K562 (cell line): Measurements from ENCODE around the gene NR3C1. TPM values are rescaled to one million over a fixed set of nuclear protein-coding genes. Genes with fewer than 3 reads are reported as not detected.
A peak's percentile ranks its signal among the peaks of the same experiment; 100 is the strongest.

Source experiments
- ATAC-seq: fragments of 200-7000 bp; cut with Tn5 transposase; 3 replicates; pipeline ENCODE4 v1.9.1; 2020; ENCODE audit warnings: moderate library complexity
- BruUV-seq: library from RNA; stranded (reverse); fragments of 400-500 nt; replicated peaks from 2 replicates; lab custom pipeline; 2021; lab: Mats Ljungman, UMichigan
- CTCF ChIA-PET: fragments of 300-600 bp; formaldehyde crosslinking; extraction: SDS; loops from one replicate; lab custom pipeline; 2021; ENCODE audit warnings: low intra/inter-chr PET ratio; lab: Yijun Ruan, JAX
- POLR2A ChIA-PET: fragments of 300-600, 350-650 bp; sonication (Branson Sonifier 250); formaldehyde crosslinking; extraction: SDS; loops from one replicate; lab custom pipeline; 2021; ENCODE audit warnings: antibody characterized with exemption, inconsistent platforms; lab: Yijun Ruan, JAX
- DNase-seq, 4 experiments: peaks; one replicate each; pipeline versions ENCODE4 v3.0.0 to v3.0.0-alpha.2; 2011 to 2018; ENCODE audit warnings: low spot score in 3 of 4, mixed read lengths in 3 of 4; ENCODE audit errors: extremely low read depth in 1 of 4
- FAIRE-seq: peaks from 2 replicates; lab custom pipeline; 2011; peaks lifted over from hg19 to GRCh38; lab: Jason Lieb, UNC
- H2AFZ ChIP-seq: 2 replicates; pipeline ENCODE4 v1.6.0; 2011; ENCODE audit warnings: low read depth, low read length, control low read depth, inconsistent platforms
- H3K27ac ChIP-seq: fragments of 200-600 bp; 3 replicates; pipeline ENCODE4 v1.8.0; 2011; ENCODE audit warnings: low read depth, mild to moderate bottlenecking, control low read depth, inconsistent platforms, low read length, moderate library complexity, mixed read lengths; ENCODE audit errors: extremely low read depth
- H3K27me3 ChIP-seq, 2 experiments: fragments of 300-600 bp in 1 of 2; 2 replicates in 1 of 2; 3 replicates in 1 of 2; pipeline versions ENCODE4 v1.6.0 to v1.8.0; 2011; ENCODE audit warnings: inconsistent platforms in 2 of 2, low read length in 2 of 2, mild to moderate bottlenecking in 1 of 2, mixed read lengths in 1 of 2, moderate library complexity in 1 of 2; ENCODE audit not compliant: control insufficient read depth in 2 of 2, insufficient read depth in 2 of 2
- H3K36me3 ChIP-seq: fragments of 300-600 bp; 3 replicates; pipeline ENCODE4 v1.8.0; 2011; ENCODE audit warnings: mild to moderate bottlenecking, low read length, inconsistent platforms; ENCODE audit not compliant: control insufficient read depth, insufficient read depth
- H3K4me1 ChIP-seq, 2 experiments: fragments of 200-600 bp in 1 of 2; replicated peaks in 1 of 2; 2 replicates in 1 of 2; 3 replicates in 1 of 2; pipeline versions ENCODE4 v1.5.1 to v1.8.0; 2011; ENCODE audit warnings: inconsistent platforms in 2 of 2, low read length in 2 of 2, mild to moderate bottlenecking in 1 of 2, mixed read lengths in 1 of 2, moderate library complexity in 1 of 2; ENCODE audit not compliant: control insufficient read depth in 2 of 2, insufficient read depth in 2 of 2
- H3K4me2 ChIP-seq: 2 replicates; pipeline ENCODE4 v1.6.1; 2011; ENCODE audit warnings: low read length, control low read depth, inconsistent platforms, mixed read lengths; ENCODE audit not compliant: insufficient read depth
- H3K4me3 ChIP-seq: fragments of 200-600 bp; sonication (generic), shearing (Covaris generic); 2 replicates; pipeline ENCODE4 v1.5.1; 2016; ENCODE audit warnings: control low read depth, inconsistent platforms
- H3K79me2 ChIP-seq: fragments of 200-600 bp; 3 replicates; pipeline ENCODE4 v1.8.0; 2011; ENCODE audit warnings: low read length, inconsistent platforms; ENCODE audit not compliant: control insufficient read depth, insufficient read depth
- H3K9ac ChIP-seq, 2 experiments: 2 replicates each; pipeline versions ENCODE4 v1.6.0 to v1.6.1; 2011; ENCODE audit warnings: low read depth in 2 of 2, low read length in 2 of 2, control low read depth in 1 of 2, inconsistent platforms in 1 of 2, mild to moderate bottlenecking in 1 of 2, mixed read lengths in 1 of 2; ENCODE audit not compliant: insufficient read depth in 1 of 2
- H3K9me1 ChIP-seq: one replicate; pipeline ENCODE4 v1.6.0; 2011; ENCODE audit warnings: inconsistent platforms, mild to moderate bottlenecking, low read length, moderate library complexity; ENCODE audit not compliant: control insufficient read depth, insufficient read depth
- H3K9me3 ChIP-seq: replicated peaks from 2 replicates; pipeline ENCODE4 v1.5.1; 2011; ENCODE audit warnings: low read depth, low read length, inconsistent platforms; ENCODE audit not compliant: control insufficient read depth, insufficient read depth
- H4K20me1 ChIP-seq: replicated peaks from 2 replicates; pipeline ENCODE4 v1.6.1; 2011; ENCODE audit warnings: low read length, inconsistent platforms, mixed read lengths; ENCODE audit not compliant: control insufficient read depth, insufficient read depth
- CBFA2T3 ChIP-seq: fragments of 450-650 bp; IDR thresholded peaks from 2 replicates; pipeline ENCODE4 v1.6.1; 2017
- FOXJ3 ChIP-seq: sonication (generic); formaldehyde crosslinking; IDR thresholded peaks from 2 replicates; pipeline ENCODE4 v1.4.0; 2020; ENCODE audit warnings: mild to moderate bottlenecking, missing genetic modification reagents
- JUND ChIP-seq, 2 experiments: IDR thresholded peaks; 2 replicates in 1 of 2; 3 replicates in 1 of 2; pipeline ENCODE4 v1.6.1; 2011; ENCODE audit warnings: borderline replicate concordance in 2 of 2, low read depth in 2 of 2, low read length in 2 of 2, improper control_type of control experiment in 1 of 2, missing biosample characterization in 1 of 2, missing genetic modification characterization in 1 of 2, missing genetic modification reagents in 1 of 2
- PTBP1 ChIP-seq: fragments of 200-400 bp; formaldehyde crosslinking; IDR thresholded peaks from 2 replicates; pipeline ENCODE4 v1.6.1; 2017; ENCODE audit warnings: low read depth, low read length
- SNIP1 ChIP-seq: fragments of 450-650 bp; IDR thresholded peaks from 2 replicates; pipeline ENCODE4 v1.7.1; 2017; ENCODE audit warnings: low read depth, mild to moderate bottlenecking
- SRSF9 ChIP-seq: fragments of 200-400 bp; formaldehyde crosslinking; IDR thresholded peaks from 2 replicates; pipeline ENCODE4 v1.6.1; 2017; ENCODE audit warnings: low read depth, low read length, borderline replicate concordance
- TEAD1 ChIP-seq, 2 experiments: fragments of 450-650 bp in 1 of 2; sonication (generic) in 1 of 2; formaldehyde crosslinking; IDR thresholded peaks; 2 replicates each; pipeline versions ENCODE4 v1.4.0 to v1.8.0; 2020 to 2022; ENCODE audit warnings: mild to moderate bottlenecking in 2 of 2, missing genetic modification reagents in 1 of 2
- TSHZ1 ChIP-seq: fragments of 250-450 bp; sonication (Bioruptor Pico); IDR thresholded peaks from 2 replicates; pipeline ENCODE4 v1.4.0; 2020; ENCODE audit warnings: mild to moderate bottlenecking, moderate library complexity
- ZNF699 ChIP-seq: fragments of 250-450 bp; sonication (Bioruptor Pico); IDR thresholded peaks from 2 replicates; pipeline ENCODE4 v1.8.0; 2021; ENCODE audit warnings: mild to moderate bottlenecking, moderate library complexity; ENCODE audit not compliant: insufficient replicate concordance
- WGBS: fragments of 100-300 bp; shearing (Covaris generic); methylation state at CpG from one replicate; pipeline ENCODE4 v1.1.6; 2016; ENCODE audit warnings: low coverage, mixed read lengths; ENCODE audit not compliant: insufficient coverage; ENCODE audit errors: missing lambda C conversion rate; 5-methylcytosine and 5-hydroxymethylcytosine counted together
- in situ Hi-C: fragments of 300-500 bp; cut with MboI; formaldehyde crosslinking; loops from 4 replicates; pipeline ENCODE4 v1.15.0; 2018; ENCODE audit warnings: inconsistent platforms, mixed read lengths
- intact Hi-C: fragments of 100-400 bp; cut with micrococcal nuclease; formaldehyde crosslinking; loops from 2 replicates; pipeline ENCODE4 v1.14.2; 2022
- polyA plus RNA-seq, 8 experiments: library from polyadenylated mRNA; depleted of rRNA in 4 of 8; stranded (reverse) in 5 of 8; unstranded in 3 of 8; fragments of >200 nt; fragmentation: Nextera tagmentation in 2 of 8; fragmentation: Illumina TruSeq in 1 of 8; extraction: Ambion mirVana in 2 of 8; extraction: Trizol in 1 of 8; gene quantifications; 2 replicates each; pipeline versions ENCODE4 v1.2.1 to v1.2.3, GENCODE V29; 2011 to 2014; ENCODE audit warnings: inconsistent platforms in 1 of 8, missing spikeins in 1 of 8
- total RNA-seq, 7 experiments: library from RNA; depleted of rRNA in 6 of 7; stranded (reverse); fragments of >200 nt in 6 of 7; fragmentation: Illumina TruSeq in 2 of 7; extraction: Trizol in 2 of 7; gene quantifications; 2 replicates each; pipeline versions ENCODE4 v1.2.1 to v1.2.3, GENCODE V29; 2011 to 2021; ENCODE audit warnings: low replicate concordance in 1 of 7
- TF ChIP-seq, protein P1 (sequence below): fragments of 200-800 bp; sonication (Bioruptor generic); IDR thresholded peaks from 2 replicates; pipeline ENCODE4 v1.6.1; 2017; ENCODE audit warnings: missing genetic modification characterization, missing compliant biosample characterization

The NR3C1 gene
- total and polyA plus RNA-seq, 9 of the 15 experiments (the other 6 are each of a cell fraction or from before 2014, with no cell fraction given), result 8.2 to 36.0 (median 15.0) TPM

DNA sequence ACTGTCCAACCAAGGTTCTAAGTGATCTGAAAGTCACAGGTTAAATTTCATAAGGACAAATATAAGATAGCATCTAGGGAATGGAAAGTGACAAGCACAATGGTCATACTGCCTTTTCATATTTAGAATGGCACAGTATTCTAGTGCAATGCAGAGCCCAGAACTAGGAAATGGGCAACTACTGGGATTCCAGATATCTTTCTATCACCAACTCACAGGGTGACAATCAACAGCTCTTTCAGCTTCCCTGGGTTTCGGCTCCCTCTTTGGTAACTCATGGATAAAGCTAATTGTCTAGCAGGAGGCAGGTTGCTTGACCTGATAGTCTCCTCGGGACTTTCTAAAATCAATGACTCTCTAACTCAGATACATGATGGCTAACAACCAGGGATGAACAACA, 60.4 kb downstream of the NR3C1 start (continued):
- TF ChIP-seq TSHZ1 (CRISPR knock-in tag), result no peak
- TF ChIP-seq TEAD1 (CRISPR knock-in tag; IDR thresholded peaks at IDR 0.05), result no peak
- TF ChIP-seq FOXJ3 (CRISPR knock-in tag), result no peak
- TF ChIP-seq CBFA2T3, result peak; percentile 67

- CTCF ChIA-PET, result no interaction called here
Measured at GRCh38 chr5:143342607-143343006, 60.9 kb downstream of the NR3C1 start.

More at GRCh38 chr5:143342607-143343006, 60.9 kb downstream of the NR3C1 start:
- peaks cover 0 to 23% of the 10 kb centered on the region in 2 experiments; a peak in 2 of 5 replicates for H3K4me1 ChIP-seq
- POLR2A ChIA-PET, result no interaction called here
- TF ChIP-seq SRSF9 (no peak), PTBP1 (no peak), SNIP1 (no peak), ZNF699 (CRISPR knock-in tag) (no peak), JUND (IDR thresholded peaks at IDR 0.05; ENCODE audit: borderline replicate concordance, low read depth, low read length) (no peak), JUND (tag; IDR thresholded peaks at IDR 0.05; ENCODE audit: borderline replicate concordance, low read depth, low read length) (no peak)
- TF ChIP-seq, protein P1, sequence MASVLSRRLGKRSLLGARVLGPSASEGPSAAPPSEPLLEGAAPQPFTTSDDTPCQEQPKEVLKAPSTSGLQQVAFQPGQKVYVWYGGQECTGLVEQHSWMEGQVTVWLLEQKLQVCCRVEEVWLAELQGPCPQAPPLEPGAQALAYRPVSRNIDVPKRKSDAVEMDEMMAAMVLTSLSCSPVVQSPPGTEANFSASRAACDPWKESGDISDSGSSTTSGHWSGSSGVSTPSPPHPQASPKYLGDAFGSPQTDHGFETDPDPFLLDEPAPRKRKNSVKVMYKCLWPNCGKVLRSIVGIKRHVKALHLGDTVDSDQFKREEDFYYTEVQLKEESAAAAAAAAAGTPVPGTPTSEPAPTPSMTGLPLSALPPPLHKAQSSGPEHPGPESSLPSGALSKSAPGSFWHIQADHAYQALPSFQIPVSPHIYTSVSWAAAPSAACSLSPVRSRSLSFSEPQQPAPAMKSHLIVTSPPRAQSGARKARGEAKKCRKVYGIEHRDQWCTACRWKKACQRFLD (CRISPR knock-in tag), result 0 out of 2 replicates have a peak, but pooled peaks have one; percentile 24
- in situ Hi-C loops (no loop called here), intact Hi-C loops (loop anchor here (5.0 kb wide), 2 partner anchors 60 to 150 kb away; partner anchors contain the start of gene NR3C1)
- no peaks in the 10 kb centered on the region for H3K9me3 ChIP-seq
- no peak overlapping the region for H2AFZ ChIP-seq
- no peaks in the 10 kb centered on the region for H4K20me1 ChIP-seq
- ATAC-seq, result no peak
- DNase-seq, result no peak
- WGBS, result 72% methylated on average over 5 of the region's 5 CpGs
- H3K4me3 ChIP-seq, result no peak overlapping the region
- H3K9me1 ChIP-seq, result no peaks in the 10 kb centered on the region
- H3K27ac ChIP-seq, result peak overlapping the region; percentile 0; the same call in 1 of the 3 replicates
- 0 out of 3 replicates have a peak, but pooled peaks cover 4% of the 10 kb centered on the region for H3K36me3 ChIP-seq
- H3K79me2 ChIP-seq, result peaks cover 64% of the 10 kb centered on the region
- H3K4me2 ChIP-seq, result no peak overlapping the region
- H3K9ac ChIP-seq, result no peak overlapping the region
- H3K27me3 ChIP-seq, result no peaks in the 10 kb centered on the region
- no peak for FAIRE-seq
- no TSS peak for BruUV-seq
